GM20000 (cell line): ENCODE data around the gene ZNF891.

Source experiments
- DNase-seq: peaks from one replicate; pipeline ENCODE4 v3.0.0; 2012; ENCODE audit warnings: low spot score
- TF ChIP-seq, protein P1 (sequence below): IDR thresholded peaks from 2 replicates; pipeline ENCODE4 v1.5.1; 2012; ENCODE audit warnings: mild to moderate bottlenecking, control low read depth; ENCODE audit errors: extremely low read depth, missing control alignments

The ZNF891 gene

DNA sequence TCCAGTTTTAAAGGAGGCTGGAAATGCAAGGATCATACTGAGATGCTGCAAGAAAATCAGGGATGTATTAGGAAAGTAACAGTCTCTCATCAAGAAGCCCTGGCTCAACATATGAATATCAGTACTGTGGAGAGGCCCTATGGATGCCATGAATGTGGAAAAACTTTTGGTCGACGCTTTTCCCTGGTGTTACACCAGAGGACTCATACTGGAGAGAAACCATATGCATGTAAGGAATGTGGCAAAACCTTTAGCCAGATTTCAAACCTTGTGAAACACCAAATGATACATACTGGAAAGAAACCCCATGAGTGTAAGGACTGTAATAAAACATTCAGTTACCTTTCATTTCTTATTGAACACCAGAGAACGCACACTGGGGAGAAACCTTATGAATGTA, 24.5 kb downstream of the ZNF891 start:
- no peak for DNase-seq
- TF ChIP-seq, protein P1, sequence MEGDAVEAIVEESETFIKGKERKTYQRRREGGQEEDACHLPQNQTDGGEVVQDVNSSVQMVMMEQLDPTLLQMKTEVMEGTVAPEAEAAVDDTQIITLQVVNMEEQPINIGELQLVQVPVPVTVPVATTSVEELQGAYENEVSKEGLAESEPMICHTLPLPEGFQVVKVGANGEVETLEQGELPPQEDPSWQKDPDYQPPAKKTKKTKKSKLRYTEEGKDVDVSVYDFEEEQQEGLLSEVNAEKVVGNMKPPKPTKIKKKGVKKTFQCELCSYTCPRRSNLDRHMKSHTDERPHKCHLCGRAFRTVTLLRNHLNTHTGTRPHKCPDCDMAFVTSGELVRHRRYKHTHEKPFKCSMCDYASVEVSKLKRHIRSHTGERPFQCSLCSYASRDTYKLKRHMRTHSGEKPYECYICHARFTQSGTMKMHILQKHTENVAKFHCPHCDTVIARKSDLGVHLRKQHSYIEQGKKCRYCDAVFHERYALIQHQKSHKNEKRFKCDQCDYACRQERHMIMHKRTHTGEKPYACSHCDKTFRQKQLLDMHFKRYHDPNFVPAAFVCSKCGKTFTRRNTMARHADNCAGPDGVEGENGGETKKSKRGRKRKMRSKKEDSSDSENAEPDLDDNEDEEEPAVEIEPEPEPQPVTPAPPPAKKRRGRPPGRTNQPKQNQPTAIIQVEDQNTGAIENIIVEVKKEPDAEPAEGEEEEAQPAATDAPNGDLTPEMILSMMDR = no peak

DNA sequence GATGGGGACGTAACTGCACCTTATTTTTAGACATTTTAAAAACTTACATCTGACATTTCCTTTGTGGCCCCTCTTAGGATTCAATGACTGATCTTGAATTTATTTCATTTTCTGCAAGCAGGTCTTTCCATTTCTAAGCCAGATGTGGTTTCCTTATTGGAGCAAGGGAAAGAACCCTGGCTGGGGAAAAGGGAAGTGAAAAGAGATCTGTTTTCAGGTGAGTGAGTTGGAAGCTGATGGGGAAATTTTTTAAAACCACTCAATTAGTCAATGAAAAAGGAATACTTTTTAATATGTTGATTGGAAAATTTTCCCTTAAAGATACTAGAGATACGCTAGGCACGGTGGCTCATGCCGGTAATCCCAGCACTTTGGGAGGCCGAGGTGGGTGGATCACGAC, 46.7 kb downstream of the ZNF891 start:
- no peak for DNase-seq

GRCh38 chr12:133081159-133081780, 48.8 kb downstream of the ZNF891 start:
- DNase-seq = no peak
- TF ChIP-seq, protein P1 = no peak

More for the DNA sequence above, 46.7 kb downstream of the ZNF891 start:
- TF ChIP-seq, protein P1 = no peak

- TF ChIP-seq, protein P1 = no peak
Measured at GRCh38 chr12:133080368-133081158, 49.5 kb downstream of the ZNF891 start, which contains the start of gene ZNF140. TSS of gene ZNF140 (plus strand) at chr12:133080923. CDS start at chr12:133081321, 398 bp downstream.

DNA sequence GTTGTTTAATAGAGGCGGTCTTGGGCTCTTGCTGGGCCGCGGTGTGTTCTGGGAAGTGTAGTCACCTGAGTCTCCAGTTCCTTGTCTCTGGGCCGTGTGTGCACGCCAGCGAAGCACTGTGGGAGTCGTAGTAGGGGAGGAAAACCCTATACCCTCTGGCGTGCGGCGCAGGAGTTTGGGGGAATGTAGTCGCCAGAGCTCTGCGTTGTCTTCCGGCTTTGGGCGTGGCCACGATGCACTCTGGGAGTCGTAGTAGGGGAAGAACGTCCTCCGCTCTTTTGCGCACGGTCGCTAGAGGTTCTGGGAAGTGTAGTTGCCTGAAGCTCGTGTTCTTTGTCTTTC, 50.1 kb downstream of the ZNF891 start:
- peak; percentile 84 for DNase-seq

More at GRCh38 chr12:133080368-133081158, 49.5 kb downstream of the ZNF891 start, which contains the start of gene ZNF140:
- DNase-seq = peak; percentile 87

DNA sequence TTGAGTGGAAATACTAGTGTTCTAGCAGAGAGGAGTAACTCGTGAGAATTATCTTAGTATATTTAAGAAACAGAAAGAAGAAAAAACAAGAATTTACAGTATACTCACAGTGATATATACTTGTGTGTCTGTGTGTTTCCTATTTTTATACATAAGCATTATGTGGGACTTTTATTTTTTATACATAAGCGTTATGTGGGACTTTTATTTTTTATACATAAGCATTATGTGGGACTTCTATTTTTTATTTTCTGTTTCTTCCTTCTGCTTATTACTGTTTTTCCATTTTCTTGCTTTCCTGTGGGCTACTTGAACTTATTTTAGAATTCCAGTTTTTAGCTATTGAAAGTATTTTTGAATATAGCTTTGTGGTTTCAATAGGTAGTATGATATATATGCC, 56.2 kb downstream of the ZNF891 start:
- TF ChIP-seq, protein P1 = no peak
- no peak for DNase-seq

More for the DNA sequence above, 50.1 kb downstream of the ZNF891 start:
- TF ChIP-seq, protein P1 = no peak

- TF ChIP-seq, protein P1 = no peak
- DNase-seq = no peak
Measured at GRCh38 chr12:133063556-133063955, 66.5 kb downstream of the ZNF891 start.
